Frontal cortex (tissue), 4 donors: ENCODE results near the gene SMARCC1. TPM values are rescaled to one million over a fixed set of nuclear protein-coding genes. Genes with fewer than 3 reads are reported as not detected.
"Not testable (repeated sequence)": the region's sequence is repeated elsewhere in the genome, so short reads cannot be mapped to it uniquely, and the experiment has no call there.

Experiments used
- DNase-seq, 2 donors: peaks; one replicate each; pipeline ENCODE4 v3.0.0; 2012; ENCODE audit warnings: low spot score in 2 of 2
- FAIRE-seq: peaks from 2 replicates; lab custom pipeline; 2012; peaks lifted over from hg19 to GRCh38; lab: Jason Lieb, UNC
- total RNA-seq: library from RNA; depleted of rRNA; stranded (reverse); fragments of >200 nt; gene quantifications from one replicate; pipeline ENCODE4 v1.2.3, GENCODE V29; 2014
- donor health status: control.
- donor health status: control.
- donor health status: control.

The SMARCC1 gene
- total RNA-seq, 1 donor from 2014 or later = 99.9 TPM

DNA sequence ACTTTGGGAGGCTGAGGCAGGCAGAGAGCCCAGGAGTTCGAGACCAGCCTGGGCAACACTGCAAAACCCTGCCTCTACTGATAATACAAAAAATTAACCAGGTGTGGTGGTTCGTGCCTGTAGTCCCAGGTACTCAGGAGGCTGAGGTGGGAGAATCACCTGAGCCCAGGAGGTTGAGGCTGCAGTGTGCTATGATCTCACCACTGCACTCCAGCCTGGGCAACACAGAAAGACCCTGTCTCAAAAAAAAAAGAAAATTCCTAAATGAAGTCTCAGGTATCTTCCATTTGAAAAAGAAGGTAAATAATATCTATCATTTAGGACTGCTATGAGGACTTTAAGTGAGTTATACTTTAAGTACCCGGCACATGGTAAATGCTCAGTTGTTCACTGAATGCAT is 2.9 kb downstream of the SMARCC1 start:
- no peak for FAIRE-seq
- no peak for DNase-seq

DNA sequence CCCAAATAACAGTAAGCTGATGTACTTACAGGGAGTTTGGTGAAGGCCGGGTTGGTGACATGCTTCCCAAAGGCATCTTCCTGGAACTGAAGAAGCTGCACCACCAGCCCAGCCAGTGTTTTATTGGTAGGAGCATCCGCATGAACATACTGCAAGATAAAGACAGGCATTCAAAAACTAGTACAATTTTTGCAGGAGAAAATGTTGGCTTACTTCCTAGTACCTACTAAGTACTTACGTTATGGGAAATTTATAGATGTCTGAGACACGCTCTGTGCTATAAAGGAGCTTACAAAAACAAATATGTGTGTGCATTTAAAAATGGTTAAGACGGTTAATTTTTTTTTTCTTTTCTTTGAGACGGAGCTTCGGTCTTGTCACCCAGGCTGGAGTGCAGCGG is 8.9 kb downstream of the SMARCC1 start:
- DNase-seq (peak in 1 of 2 donors; percentile 10), FAIRE-seq (no peak)

DNA sequence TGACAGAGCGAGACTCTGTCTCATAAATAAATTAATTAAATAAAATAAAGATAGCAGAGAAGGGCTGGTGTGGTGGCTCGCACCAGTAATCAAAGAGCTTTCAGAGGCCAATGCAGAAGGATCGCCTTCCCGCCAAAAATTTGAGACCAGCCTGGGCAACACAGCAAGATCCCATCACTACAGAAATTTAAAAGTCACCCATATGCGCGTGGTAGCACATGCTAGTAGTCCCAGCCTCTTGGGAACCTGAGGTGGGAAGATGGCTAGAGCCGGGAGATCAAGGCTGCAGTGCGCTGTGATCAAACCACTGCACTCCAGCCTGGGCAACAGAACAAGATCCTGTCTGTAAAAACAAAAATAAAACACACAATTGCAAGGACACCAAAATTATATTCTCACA is 9.6 kb downstream of the SMARCC1 start:
- DNase-seq (no peak), FAIRE-seq (no peak)

DNA sequence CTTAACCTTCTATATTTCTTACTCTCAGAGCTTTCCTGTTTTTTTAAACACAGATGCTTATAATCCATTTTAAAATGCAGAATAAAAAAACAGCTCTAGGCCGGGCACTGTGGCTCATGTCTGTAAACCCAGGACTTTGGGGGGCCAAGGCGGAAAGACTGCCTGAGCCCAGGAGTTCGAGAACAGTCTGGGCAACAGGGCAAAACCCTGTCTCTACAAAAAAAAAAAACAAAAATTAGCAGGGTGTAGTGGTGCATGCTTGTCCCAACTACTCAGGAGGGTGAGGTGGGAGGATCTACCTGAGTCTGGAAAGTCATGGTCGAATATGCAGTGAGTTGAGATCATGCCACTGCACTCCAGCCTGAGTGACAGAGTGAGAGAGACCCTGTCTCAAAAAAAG is 15.5 kb downstream of the SMARCC1 start:
- FAIRE-seq = no peak
- DNase-seq = no peak

DNA sequence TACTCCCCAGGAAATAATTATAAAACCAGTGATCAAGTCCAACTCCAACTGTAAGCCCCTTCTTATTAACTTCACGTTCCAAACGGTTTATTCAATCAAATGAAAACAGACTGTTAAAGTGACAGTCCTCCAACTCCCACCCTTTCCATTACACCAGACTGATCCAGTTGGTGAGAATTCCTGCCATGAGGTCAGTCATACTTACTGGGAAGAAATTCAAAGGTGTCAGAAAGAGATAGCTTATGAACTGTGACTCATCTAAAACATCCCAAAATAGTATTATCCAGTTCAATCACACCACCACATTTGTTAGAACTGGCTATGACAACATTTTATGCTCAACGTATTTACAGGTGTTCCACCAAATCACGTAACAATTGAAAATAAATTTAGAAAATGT is 19.5 kb downstream of the SMARCC1 start:
- FAIRE-seq (no peak), DNase-seq (no peak)

DNA sequence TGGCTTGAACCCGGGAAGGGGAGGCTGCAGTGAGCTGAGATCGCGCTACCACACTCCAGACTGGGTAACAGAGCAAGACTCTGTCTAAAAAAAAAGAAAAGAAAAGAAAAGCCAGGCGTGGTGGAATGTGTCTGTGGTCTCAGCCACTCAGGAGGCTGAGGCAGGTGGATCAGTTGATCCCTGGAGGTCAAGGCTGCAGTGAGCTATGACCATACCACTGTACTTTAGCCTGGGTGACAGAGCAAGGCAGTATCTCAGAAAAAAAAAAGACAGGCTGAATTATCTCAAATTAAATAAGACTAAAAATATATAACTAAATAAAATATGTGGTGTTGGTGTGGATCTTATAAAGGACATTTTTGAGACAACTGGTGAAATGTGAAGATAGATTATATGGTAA is 20.6 kb downstream of the SMARCC1 start:
- no peak for FAIRE-seq
- DNase-seq = no peak

DNA sequence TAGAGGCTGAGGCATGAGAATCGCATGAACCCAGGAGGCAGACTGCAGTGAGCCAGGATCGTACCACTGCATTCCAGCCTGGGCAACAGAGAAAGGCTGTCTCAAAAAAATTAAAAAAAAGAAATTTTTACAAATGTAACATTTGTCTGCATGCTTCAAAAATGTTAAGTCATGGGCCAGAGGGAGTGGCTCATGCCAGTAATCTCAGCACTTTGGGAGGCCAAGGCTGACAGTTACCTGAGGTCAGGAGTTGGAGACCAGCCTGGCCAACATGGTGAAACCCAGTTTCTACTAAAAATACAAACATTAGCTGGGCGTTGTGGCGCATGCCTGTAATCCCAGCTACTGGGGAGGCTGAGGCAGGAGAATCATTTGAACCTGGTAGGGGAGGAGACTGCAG is 21.5 kb downstream of the SMARCC1 start:
- DNase-seq, FAIRE-seq: not testable (repeated sequence)

DNA sequence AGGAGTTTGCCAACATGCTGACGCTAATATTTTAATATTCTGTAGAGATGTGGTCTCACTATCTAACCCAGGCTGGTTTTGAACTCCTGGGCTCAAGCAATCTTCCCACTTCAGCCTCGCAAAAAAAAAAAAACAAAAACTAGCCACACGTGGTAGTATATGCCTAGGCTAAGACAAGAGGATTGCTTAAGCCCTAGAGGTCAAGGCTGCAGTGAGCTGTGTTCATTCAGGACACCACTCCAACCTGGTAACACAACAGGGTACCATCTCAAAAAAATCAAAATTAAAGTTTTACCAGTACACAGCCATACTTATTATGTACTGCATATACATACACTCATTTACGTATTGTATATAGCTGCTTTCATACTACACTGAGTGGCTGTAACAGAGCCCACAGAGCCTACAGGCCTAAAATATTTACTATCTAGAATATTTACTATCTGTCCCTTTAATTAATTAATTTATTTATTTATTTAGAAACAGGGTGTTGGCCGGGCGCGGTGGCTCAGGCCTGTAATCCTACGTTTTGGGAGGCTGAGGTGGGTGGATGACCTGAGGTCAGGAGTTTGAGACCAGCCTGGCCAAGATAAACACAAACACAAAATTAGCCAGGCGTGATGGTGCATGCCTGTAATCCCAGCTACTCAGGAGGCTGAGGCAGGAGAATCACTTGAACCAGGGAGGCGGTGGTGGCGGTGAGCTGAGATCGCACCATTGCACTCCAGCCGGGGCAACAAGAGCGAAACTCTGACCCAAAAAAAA is 23.2 kb downstream of the SMARCC1 start:
- no peak for DNase-seq

DNA sequence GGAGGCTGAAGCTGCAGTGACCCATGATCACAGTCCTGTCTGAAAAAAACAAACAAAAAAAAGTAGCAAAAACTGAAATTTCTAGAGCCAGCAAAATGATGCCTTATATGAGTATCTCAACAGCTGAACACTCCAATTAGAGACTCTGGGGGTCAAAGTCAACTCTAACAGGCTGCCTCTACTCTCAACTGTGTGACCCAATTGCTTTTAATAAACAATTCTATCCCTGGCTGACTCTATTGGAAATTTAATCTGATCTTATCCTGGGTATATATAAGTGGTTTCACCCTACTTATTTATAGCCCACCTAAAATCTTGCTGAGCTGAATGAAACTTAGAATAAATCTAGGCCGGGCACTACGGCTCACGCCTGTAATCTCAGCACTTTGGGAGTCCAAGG is 29.0 kb downstream of the SMARCC1 start:
- FAIRE-seq = no peak

More for the DNA sequence above, 23.2 kb downstream of the SMARCC1 start:
- no peak for FAIRE-seq

DNA sequence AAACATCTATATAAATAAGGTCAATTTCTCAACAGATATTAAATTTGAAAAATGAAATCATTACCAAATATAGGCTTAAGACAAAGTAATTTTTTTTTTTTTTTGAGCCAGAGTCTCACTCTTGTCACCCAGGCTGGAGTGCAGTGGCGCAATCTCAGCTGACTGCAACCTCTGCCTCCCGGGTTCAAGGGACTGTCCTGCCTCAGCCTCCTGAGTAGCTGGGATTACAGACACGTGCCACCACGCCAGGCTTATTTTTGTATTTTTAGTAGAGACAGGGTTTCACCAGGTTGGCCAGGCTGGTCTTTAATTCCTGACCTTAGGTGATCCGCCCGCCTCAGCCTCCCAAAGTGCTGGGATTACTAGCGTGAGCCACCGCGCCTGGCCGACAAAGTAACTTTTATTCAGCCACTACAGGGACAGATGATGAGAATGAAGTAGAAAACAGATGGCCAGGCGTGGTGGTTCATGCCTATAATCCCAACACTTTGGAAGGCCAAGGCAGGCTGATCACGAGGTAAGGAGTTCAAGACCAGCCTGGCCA is 30.8 kb downstream of the SMARCC1 start:
- DNase-seq, FAIRE-seq: not testable (repeated sequence)

More for the DNA sequence above, 29.0 kb downstream of the SMARCC1 start:
- DNase-seq = no peak

DNA sequence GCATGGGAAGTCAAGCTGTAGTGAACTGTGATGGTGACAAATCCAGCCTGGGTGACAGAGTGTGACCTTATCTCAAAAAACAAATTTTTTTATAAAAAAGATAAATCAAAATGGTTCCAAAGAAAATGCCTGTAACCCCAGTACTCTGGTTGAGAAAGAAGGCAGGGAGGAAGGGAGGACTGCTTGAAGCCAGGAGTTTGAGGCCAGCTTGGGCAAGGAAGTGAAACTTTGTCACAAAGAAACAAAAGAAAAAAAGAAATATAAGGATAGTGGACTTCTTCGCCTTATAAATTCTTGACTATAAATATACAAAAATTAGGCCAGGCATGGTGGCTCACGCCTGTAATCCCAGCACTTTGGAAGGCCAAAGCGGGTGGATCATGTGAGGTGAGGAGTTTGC is 34.1 kb downstream of the SMARCC1 start:
- no peak for FAIRE-seq

DNA sequence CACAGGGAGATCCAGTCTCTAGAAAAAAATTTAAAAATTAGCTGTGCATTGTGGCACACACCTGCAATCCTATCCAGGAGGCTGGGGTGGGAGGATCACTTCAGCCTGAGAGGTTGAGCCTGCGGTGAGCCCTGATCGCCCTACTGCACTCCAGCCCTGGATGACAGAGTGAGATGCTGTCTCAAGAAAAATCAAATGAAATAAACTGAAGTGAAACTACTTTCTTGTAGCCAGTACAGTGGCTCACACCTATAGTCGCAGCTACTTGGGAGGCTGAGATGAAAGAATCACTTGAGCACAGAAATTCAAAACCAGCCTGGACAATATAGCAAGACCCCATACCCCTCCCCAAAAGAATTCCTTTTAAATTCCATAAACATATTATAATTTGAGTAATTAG is 35.4 kb downstream of the SMARCC1 start:
- FAIRE-seq (no peak), DNase-seq (no peak)

More for the DNA sequence above, 34.1 kb downstream of the SMARCC1 start:
- DNase-seq = no peak

DNA sequence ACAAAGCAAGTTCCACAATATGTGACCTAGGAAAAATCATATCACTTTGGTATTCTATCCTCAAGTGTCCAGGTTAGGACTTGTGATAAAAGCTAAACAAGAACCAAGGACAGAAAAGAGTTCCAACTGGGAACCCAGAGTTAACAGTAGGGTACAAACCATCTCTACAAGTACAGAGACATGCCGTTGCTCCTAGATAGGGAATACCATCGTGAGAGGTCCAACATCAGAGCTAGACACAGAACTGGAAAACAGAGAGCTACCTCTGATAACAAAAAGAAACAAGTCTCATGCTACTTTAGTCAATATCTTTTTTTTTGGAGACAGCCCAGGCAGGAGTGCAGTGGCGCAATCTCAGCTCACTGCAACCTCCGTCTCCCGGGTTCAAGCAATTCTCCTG is 37.8 kb downstream of the SMARCC1 start:
- no peak for FAIRE-seq
- no peak for DNase-seq

DNA sequence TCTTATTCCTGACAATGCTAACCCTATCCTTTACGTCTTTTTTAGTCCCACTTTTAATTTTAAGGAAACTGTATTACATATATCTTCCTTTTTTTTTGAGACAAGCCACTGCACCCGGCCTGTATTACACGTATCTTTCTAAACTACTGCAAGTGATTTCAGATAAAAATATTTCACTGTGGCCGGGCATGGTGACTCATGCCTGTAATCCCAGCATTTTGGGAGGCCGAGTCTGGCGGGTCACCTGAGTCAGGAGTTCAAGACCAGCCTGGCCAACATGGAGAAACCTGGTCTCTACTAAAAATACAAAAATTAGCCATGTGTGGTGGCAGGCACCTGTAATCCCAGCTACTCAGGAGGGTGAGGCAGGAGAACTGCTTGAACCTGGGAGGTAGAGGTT is 38.3 kb downstream of the SMARCC1 start:
- not testable (repeated sequence) for FAIRE-seq, DNase-seq

DNA sequence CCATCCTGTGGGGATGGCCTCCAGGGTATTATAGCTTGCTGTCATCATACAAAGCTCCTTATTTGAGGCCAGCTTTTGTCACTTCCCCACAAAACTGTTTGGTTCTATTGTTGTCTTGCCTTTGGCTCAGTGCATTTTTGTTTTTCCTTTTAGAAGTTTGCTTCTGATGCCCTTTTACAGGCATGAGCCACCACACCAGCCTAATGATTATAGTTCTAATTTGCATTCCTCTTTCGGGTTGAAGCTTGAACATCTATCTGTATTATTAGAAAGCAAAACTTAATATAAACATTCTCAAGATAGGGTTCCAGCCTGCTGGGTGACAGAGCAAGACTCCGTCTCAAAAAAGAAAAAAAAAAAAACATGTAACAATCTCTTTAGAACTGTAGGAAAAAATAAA is 39.8 kb downstream of the SMARCC1 start:
- no peak for FAIRE-seq
- no peak for DNase-seq

DNA sequence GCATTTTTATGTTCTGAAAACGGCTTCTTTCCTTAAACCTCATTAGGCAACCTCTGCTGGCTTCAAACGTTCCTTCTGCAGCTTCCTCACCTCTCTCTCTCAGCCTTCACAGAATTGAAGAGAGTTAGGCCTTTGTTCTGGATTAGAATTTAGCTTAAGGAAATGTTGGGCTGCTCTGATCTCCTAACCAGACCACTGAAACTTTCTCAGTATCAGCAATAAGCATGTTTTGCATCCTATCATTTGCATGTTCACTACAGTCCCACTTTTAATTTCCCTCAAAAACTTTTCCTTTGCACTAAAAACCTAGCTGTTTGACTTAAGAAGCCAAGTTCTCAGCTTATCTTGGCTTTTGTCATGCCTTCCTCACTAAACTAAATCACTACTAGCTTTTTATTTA is 49.5 kb downstream of the SMARCC1 start:
- DNase-seq (no peak), FAIRE-seq (no peak)

DNA sequence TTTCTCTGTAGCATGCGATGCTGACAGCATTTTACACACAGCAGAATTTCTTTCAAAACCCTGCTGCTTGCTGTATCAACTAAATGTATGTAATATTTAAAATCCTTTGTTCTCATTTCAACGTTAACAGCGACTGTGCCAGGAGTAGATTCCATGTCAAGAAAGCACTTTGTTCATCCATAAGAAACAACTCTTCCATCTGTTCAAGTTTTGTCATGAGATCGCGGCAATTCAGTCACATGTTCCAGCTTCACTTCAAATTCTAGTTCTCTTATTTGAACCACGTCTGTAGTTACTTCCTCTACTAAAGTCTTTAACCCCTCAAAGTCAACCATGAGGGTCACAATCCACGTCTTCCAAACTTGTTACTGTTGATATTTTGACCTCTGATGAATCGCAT is 50.6 kb downstream of the SMARCC1 start:
- FAIRE-seq (no peak), DNase-seq (no peak)

DNA sequence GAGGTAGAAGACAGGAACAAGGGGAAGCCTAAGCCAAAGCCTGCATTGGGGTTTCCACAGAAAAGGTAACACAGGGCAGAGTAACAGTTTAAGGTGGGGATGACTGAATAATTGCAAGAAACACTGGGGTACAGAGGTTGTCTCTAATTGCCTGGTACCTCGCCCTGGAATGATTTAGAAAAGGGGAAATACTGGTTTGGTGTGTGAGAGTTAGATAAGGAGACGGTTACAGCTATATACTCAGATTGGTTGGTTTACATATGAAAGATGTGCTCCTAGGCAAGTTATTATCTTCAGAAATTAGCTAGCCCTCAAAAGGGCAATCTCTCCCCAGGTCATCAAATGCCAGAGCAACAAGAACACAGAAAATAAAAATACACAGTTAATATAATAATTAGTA is 58.8 kb downstream of the SMARCC1 start:
- no peak for DNase-seq
- FAIRE-seq = no peak

DNA sequence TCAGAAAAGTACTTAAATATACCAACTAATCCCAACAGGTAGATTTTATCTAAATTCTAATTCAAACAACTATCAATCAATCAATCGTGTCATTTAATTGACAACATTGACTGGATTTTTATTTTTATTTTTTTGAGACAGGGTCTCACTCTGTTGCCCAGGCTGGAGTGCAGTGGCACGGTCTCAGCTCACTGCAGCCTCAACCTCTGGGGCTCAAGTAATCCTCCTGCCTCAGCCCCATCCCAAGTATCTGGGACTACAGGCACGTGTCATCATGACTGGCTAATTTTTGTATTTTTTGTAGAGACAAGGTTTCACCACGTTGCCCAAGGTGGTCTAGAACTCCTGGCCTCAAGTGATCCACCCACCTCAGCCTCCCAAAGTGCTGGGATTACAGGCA is 64.2 kb downstream of the SMARCC1 start:
- FAIRE-seq, DNase-seq: not testable (repeated sequence)

DNA sequence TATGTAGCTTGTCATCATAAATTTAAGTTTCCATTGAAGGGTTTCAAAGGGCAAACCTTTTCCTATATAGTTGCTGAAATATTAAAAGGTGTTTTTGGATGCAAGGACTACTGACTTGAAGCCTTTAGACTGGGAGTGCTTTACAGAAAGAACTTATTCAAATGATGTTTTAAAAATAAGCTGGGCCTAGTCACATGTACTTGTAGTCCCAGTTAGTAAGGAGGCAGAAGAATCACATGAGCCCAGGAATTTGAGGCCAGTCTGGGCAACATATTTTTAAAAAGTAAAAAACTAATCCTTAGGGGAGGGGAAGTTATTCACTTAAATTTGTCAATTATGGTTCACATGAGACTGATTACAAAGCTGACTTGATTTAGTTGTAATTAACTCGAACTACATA is 65.0 kb downstream of the SMARCC1 start:
- no peak for FAIRE-seq
- DNase-seq = no peak

DNA sequence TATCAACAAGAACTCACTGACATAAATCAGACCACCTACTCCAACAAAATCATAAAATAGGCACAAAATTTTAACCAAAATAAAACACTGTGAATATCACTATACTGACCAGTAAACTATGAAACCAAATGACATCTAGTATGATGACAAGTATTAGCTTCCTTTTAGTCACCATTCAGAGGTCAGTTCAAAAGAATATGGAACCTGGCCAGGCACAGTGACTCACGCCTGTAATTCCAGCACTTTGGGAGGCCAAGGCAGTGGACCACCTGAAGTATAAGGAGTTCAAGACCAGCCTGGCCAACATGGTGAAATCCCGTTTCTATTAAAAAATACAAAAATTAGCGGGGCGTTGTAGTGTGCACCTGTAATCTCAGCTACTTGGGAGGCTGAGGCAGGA is 65.8 kb downstream of the SMARCC1 start:
- no peak for FAIRE-seq
- no peak for DNase-seq

DNA sequence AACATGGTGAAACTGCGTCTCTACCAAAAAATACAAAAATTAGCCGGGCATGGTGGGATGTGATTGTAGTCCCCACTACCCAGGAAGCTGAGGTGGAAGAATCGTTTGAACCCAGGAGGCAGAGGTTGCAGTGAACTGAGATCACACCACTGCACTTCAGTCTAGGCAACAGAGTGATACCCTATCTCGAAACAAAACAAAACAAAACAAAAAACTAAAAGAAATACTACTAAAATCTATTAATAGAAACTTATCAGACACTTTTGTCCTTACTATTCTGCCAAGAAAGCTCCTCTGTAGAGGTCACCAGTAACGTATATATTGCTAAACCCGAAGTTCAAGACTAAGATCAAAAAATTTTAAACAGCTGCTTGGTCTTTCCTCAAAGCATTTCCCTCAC is 67.1 kb downstream of the SMARCC1 start:
- FAIRE-seq = no peak
- no peak for DNase-seq
